Adrenal gland (tissue), 12 donors: ENCODE measurements around the gene CYBA. TPM values are rescaled to one million over a fixed set of nuclear protein-coding genes. Genes with fewer than 3 reads are reported as not detected.
"Not testable (repeated sequence)": the region's sequence is repeated elsewhere in the genome, so short reads cannot be mapped to it uniquely, and the experiment has no call there.

Experiments used
- DNase-seq, 7 donors: peaks; one replicate each; pipeline ENCODE4 v3.0.0-alpha.2; 2019 to 2020
- H3K27ac ChIP-seq, 5 donors: fragments of 200-600 bp; sonication (generic) in 4 of 5; 1 replicate in 3 of 5; 2 replicates in 2 of 5; pipeline versions ENCODE4 v1.5.1 to v1.8.0; 2016 to 2020; ENCODE audit warnings: mild to moderate bottlenecking in 1 of 5
- H3K27me3 ChIP-seq: fragments of 200-600 bp; 2 replicates; pipeline ENCODE4 v1.8.0; 2021
- H3K36me3 ChIP-seq, 2 donors: fragments of 200-600 bp; replicated peaks in 1 of 2; 1 replicate in 1 of 2; 2 replicates in 1 of 2; pipeline versions ENCODE4 v1.5.1 to v1.8.0; 2018 to 2022
- H3K4me1 ChIP-seq, 2 donors: fragments of 200-600 bp; replicated peaks in 1 of 2; 1 replicate in 1 of 2; 2 replicates in 1 of 2; pipeline versions ENCODE4 v1.5.1 to v1.8.0; 2018 to 2021
- H3K4me3 ChIP-seq, 4 donors: fragments of 200-600 bp; sonication (generic) in 3 of 4; one replicate each; pipeline ENCODE4 v1.5.1; 2016 to 2018
- H3K9me3 ChIP-seq, 3 donors: fragments of 200-600 bp; sonication (generic) in 1 of 3; replicated peaks in 1 of 3; 1 replicate in 2 of 3; 2 replicates in 1 of 3; pipeline versions ENCODE4 v1.5.1 to v1.8.0; 2016 to 2021
- POLR2A ChIP-seq, 2 donors: fragments of 450-650 bp; IDR thresholded peaks; one replicate each; pipeline ENCODE4 v1.6.1; 2017; ENCODE audit warnings: antibody characterized with exemption in 2 of 2, mild to moderate bottlenecking in 2 of 2, moderate library complexity in 1 of 2
- WGBS, 4 donors: extraction: QIAGEN DNeasy Blood & Tissue Kit in 2 of 4; methylation state at CpG; one replicate each; pipeline versions ENCODE4 v1.1.5 to v1.1.7; 2013 to 2017; 5-methylcytosine and 5-hydroxymethylcytosine counted together
- intact Hi-C, 2 donors: fragments of 100-400 bp; cut with DNase I; formaldehyde crosslinking; loops; one replicate each; pipeline versions ENCODE4 v1.14.1 to v1.15.0; 2022 to 2023
- polyA plus RNA-seq, 3 donors: library from polyadenylated mRNA; stranded (reverse); fragments of 200-250 nt in 2 of 3; fragments of 350-450 nt in 1 of 3; fragmentation: Illumina TruSeq in 1 of 3; extraction: RNeasy Lipid Tissue Mini Kit (QIAGEN cat#74804) in 1 of 3; gene quantifications; one replicate each; pipeline ENCODE4 v1.2.3, GENCODE V29; 2013 to 2014
- total RNA-seq, 9 donors: library from RNA; depleted of rRNA in 4 of 9; stranded (reverse); fragments of >200 nt in 4 of 9; fragments of 120-200 nt in 1 of 9; fragmentation: NEBNext Ultra II Directional in 1 of 9; extraction: Animal tissue kit (Norgen Biotek cat#: 25700) in 1 of 9; gene quantifications; one replicate each; pipeline versions ENCODE4 v1.1.0 to v1.2.4, GENCODE V29; 2013 to 2023
- TF ChIP-seq, protein P1 (sequence below), 6 experiments: fragments of 450-650 bp in 4 of 6; fragments of 200-600 bp in 2 of 6; sonication (generic) in 1 of 6; IDR thresholded peaks; 1 replicate in 5 of 6; 2 replicates in 1 of 6; pipeline versions ENCODE4 v1.5.1 to v1.8.0; 2016 to 2021; ENCODE audit warnings: antibody characterized with exemption in 6 of 6, mild to moderate bottlenecking in 2 of 6, moderate library complexity in 1 of 6
- donor health status: healthy with polysubstance abuse.
- donor health status: Bipolar disorder and iron deficiency.
- donor health status: DM: yes; HTN: yes; CAD: no.
- donor health status: DM: no; HTN: no; CAD: no.
- donor health status: DM: no; HTN: no; CAD: no.
- donor health status: DM: yes; HTN: yes; CAD: no.

Gene CYBA
- total and polyA plus RNA-seq, 12 donors = 19.6 to 374 (median 155) TPM

DNA sequence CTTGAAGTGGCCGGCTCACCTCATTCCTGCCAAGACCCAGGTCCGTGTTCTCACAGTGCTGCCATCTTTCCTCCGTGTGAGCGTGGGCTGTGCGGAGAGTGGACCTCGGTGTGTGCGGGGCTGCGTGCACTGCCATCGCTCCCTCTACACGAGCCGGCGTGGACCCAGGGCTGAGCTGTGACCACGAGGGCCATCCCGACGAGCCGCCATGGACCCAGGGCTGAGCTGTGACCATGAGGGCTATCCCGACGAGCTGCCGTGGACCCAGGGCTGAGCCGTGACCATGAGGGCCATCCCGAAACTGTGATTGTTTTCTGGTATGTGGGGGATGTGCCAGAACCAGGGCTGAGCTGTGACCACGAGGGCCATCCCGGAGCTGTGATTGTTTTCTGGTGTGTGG is 21.0 kb upstream of the CYBA start:
- H3K36me3 ChIP-seq = no peaks in the 10 kb centered on the region
- H3K4me3 ChIP-seq = no peak overlapping the region
- intact Hi-C loops = no loop called here
- no peak for DNase-seq
- TF ChIP-seq, protein P1, sequence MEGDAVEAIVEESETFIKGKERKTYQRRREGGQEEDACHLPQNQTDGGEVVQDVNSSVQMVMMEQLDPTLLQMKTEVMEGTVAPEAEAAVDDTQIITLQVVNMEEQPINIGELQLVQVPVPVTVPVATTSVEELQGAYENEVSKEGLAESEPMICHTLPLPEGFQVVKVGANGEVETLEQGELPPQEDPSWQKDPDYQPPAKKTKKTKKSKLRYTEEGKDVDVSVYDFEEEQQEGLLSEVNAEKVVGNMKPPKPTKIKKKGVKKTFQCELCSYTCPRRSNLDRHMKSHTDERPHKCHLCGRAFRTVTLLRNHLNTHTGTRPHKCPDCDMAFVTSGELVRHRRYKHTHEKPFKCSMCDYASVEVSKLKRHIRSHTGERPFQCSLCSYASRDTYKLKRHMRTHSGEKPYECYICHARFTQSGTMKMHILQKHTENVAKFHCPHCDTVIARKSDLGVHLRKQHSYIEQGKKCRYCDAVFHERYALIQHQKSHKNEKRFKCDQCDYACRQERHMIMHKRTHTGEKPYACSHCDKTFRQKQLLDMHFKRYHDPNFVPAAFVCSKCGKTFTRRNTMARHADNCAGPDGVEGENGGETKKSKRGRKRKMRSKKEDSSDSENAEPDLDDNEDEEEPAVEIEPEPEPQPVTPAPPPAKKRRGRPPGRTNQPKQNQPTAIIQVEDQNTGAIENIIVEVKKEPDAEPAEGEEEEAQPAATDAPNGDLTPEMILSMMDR (IDR thresholded peaks at IDR 0.05) = no peak
- TF ChIP-seq POLR2A (IDR thresholded peaks at IDR 0.05) = no peak
- WGBS, 4 donors = 77 to 94% (median 90%) methylated on average over 12 to 23 of the region's 23 CpGs
- no peaks in the 10 kb centered on the region for H3K9me3 ChIP-seq
- no peaks in the 10 kb centered on the region for H3K27me3 ChIP-seq
- no peaks in the 10 kb centered on the region for H3K4me1 ChIP-seq
- no peak overlapping the region for H3K27ac ChIP-seq

- TF ChIP-seq, protein P1 (IDR thresholded peaks at IDR 0.05) = no peak
- Histone ChIP-seq H3K4me3 (no peak overlapping the region), H3K4me1 (no peaks in the 10 kb centered on the region), H3K36me3 (no peaks in the 10 kb centered on the region), H3K27me3 (no peaks in the 10 kb centered on the region), H3K9me3 (no peaks in the 10 kb centered on the region), H3K27ac (no peak overlapping the region)
- DNase-seq = no peak
- intact Hi-C loops = no loop called here
- 60 to 88% (median 83%) methylated on average over 9 to 10 of the region's 10 CpGs for WGBS, 4 donors
Measured at GRCh38 chr16:88669980-88670379, 19.1 kb upstream of the CYBA start.

DNA sequence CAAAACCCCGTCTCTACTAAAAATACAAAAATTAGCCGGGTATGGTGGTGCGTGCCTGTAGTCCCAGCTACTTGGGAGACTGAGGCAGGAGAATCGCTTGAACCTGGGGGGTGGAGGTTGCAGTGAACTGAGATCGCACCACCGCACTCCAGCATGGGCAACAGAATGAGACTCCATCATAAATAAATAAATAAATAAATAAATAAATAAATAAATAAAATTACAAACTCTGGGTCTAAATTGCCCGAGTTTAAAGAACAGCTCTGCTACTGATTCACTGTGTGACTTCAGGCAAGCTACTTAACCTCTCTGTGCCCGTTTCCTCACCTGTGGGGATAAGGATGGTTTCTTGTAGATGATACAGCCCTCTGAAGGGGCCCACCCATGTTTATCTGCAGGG is 18.6 kb upstream of the CYBA start:
- DNase-seq, H3K27me3 ChIP-seq, H3K9me3 ChIP-seq, H3K4me1 ChIP-seq, intact Hi-C loops, H3K4me3 ChIP-seq, H3K36me3 ChIP-seq, H3K27ac ChIP-seq: not testable (repeated sequence)
- WGBS, 4 donors = 83 to 95% (median 92%) methylated on average over 8 of the region's 8 CpGs

DNA sequence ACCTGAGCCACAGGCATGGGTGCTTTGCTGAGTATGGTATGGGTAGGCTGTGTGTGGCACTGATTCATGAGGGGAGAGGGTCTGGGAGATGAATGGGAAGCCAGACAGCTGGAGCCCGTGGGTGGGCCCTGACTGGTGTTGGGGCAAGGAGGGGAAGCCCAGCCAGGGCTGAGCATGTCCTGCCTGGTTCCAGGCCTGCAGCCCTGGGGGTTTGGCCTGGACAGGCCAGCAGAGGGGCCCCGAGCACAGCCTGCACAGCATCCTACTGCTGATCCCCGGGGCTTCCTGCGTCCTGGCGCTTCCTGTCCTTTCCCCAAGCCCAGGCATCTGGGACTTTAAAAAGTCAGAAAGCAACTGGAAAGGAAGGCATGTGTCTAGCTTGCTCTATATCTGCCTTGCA is 16.6 kb upstream of the CYBA start:
- intact Hi-C loops = no loop called here

DNA sequence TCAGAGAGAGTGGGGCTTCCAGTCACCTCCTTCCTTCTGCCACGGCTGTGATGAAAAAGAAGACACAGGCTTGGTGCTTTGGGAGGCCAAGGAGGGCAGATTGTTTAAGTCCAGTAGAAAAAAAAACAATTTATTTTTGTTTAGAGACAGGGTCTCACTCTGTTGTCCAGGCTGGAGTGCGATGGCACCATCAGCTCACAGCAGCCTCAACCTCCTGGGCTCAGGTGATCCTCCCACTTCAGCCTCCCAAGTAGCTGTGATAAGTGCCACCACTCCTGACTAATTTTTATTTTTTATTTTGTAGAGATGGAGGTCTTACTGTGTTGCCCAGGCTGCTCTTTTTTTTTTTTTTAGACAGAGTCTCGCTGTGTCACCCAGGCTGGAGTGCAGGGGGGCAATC is 14.7 kb upstream of the CYBA start:
- intact Hi-C loops = no loop called here
- Histone ChIP-seq H3K9me3 (no peaks in the 10 kb centered on the region), H3K27me3 (no peaks in the 10 kb centered on the region), H3K27ac (no peak overlapping the region), H3K4me1 (peaks cover 6 to 14% of the 10 kb centered on the region in 2 donors), H3K36me3 (no peaks in the 10 kb centered on the region), H3K4me3 (no peak overlapping the region)
- DNase-seq = no peak
- WGBS, 4 donors = 93 to 100% (median 95%) methylated on average over 3 of the region's 3 CpGs
- TF ChIP-seq POLR2A (IDR thresholded peaks at IDR 0.05) = no peak
- TF ChIP-seq, protein P1 (IDR thresholded peaks at IDR 0.05) = no peak

More for the DNA sequence above, 16.6 kb upstream of the CYBA start:
- H3K4me1 ChIP-seq = peaks cover under 1 to 6% of the 10 kb centered on the region in 2 donors
- TF ChIP-seq, protein P1 (IDR thresholded peaks at IDR 0.05) = no peak
- no peak for TF ChIP-seq POLR2A (IDR thresholded peaks at IDR 0.05)
- H3K9me3 ChIP-seq = no peaks in the 10 kb centered on the region
- WGBS, 4 donors = 66 to 100% (median 81%) methylated on average over 1 to 5 of the region's 5 CpGs
- no peak for DNase-seq
- no peak overlapping the region for H3K27ac ChIP-seq
- no peak overlapping the region for H3K4me3 ChIP-seq
- H3K27me3 ChIP-seq = no peaks in the 10 kb centered on the region
- no peaks in the 10 kb centered on the region for H3K36me3 ChIP-seq
